ENCODE data around the gene CCDC196. TPM values are rescaled to one million over a fixed set of nuclear protein-coding genes. Genes with fewer than 3 reads are reported as not detected.
A peak's percentile ranks its signal among the peaks of the same experiment; 100 is the strongest.

Gene CCDC196
- total RNA-seq, 1 donor from 2014 or later, result not detected

DNA sequence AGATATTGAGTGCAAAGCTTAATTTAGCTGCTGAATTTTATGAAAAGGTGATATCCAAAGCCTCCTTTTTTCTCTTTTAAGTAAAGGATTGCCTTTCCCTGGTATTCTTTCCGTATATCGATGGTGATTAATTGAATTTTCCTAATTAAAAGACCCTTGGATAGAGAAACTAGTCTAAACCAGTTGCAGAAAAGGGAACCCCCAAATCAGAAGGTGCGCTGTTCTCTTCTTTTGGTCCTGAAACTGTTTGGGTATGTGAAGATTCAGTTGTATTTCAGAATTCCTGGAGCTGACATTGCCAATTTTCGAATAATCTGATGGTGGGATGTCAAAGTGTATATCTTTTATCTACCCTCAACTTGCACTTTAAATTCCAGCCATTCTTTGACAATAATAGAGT is 23.7 kb downstream of the CCDC196 start:
- Histone ChIP-seq H3K27ac (no peak overlapping the region), H3K36me3 (no peaks in the 10 kb centered on the region), H3K4me3 (peak overlapping the region; percentile 90), H3K27me3 (ENCODE audit: low read depth) (no peaks in the 10 kb centered on the region), H3K4me1 (peaks cover 38% of the 10 kb centered on the region), H3K9me3 (no peaks in the 10 kb centered on the region)
- no peak for TF ChIP-seq CTCF (IDR thresholded peaks at IDR 0.05)
- no peak for DNase-seq
- intact Hi-C loops (cut with DNase I), result no loop called here
- no peak for ATAC-seq

GRCh38 chr14:66511849-66512248 is 25.7 kb downstream of the CCDC196 start:
- DNase-seq, result no peak
- no peaks in the 10 kb centered on the region for H3K9me3 ChIP-seq
- H3K4me3 ChIP-seq, result no peak overlapping the region
- H3K27me3 ChIP-seq (ENCODE audit: low read depth), result no peaks in the 10 kb centered on the region
- H3K36me3 ChIP-seq, result no peaks in the 10 kb centered on the region
- no peak for TF ChIP-seq CTCF (IDR thresholded peaks at IDR 0.05)
- intact Hi-C loops (cut with DNase I), result no loop called here
- H3K4me1 ChIP-seq, result peaks cover 35% of the 10 kb centered on the region
- ATAC-seq, result no peak
- no peak overlapping the region for H3K27ac ChIP-seq

DNA sequence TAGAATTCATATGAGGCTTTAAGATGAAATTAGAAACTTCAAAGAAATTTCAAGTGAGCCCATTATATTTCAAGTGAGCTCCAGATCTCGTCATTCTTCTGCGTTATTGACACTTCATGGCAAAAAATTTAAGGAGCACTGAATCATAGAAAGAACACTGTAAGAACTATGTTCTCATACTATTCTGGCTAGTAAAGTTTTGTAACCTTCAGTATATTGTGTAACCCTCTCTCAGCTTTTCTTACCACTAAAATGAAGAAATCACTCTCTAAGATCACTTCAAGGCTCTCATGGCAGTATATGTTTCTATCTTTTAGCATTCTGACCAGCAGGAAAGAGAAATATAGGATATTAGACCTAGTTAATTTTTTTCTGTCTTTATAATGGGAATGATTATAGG is 28.0 kb downstream of the CCDC196 start:
- Histone ChIP-seq H3K4me1 (peaks cover 31% of the 10 kb centered on the region), H3K27ac (no peak overlapping the region), H3K4me3 (no peak overlapping the region), H3K9me3 (no peaks in the 10 kb centered on the region), H3K36me3 (no peaks in the 10 kb centered on the region), H3K27me3 (ENCODE audit: low read depth) (no peaks in the 10 kb centered on the region)
- peak; percentile 69 to 92 for ATAC-seq
- TF ChIP-seq CTCF (IDR thresholded peaks at IDR 0.05), result no peak
- DNase-seq, result no peak
- intact Hi-C loops (cut with DNase I), result no loop called here

- H3K9me3 ChIP-seq, result no peaks in the 10 kb centered on the region
- H3K4me3 ChIP-seq, result no peak overlapping the region
- intact Hi-C loops (cut with DNase I), result no loop called here
- H3K27me3 ChIP-seq (ENCODE audit: low read depth), result no peaks in the 10 kb centered on the region
- no peak for TF ChIP-seq CTCF (IDR thresholded peaks at IDR 0.05)
- H3K27ac ChIP-seq, result no peak overlapping the region
- H3K4me1 ChIP-seq, result no peaks in the 10 kb centered on the region
- no peak for DNase-seq
- no peak for ATAC-seq
- H3K36me3 ChIP-seq, result no peaks in the 10 kb centered on the region
Observed at GRCh38 chr14:66530526-66530925, 44.4 kb downstream of the CCDC196 start.

- no peaks in the 10 kb centered on the region for H3K9me3 ChIP-seq
- ATAC-seq (no peak), DNase-seq (no peak)
- no peaks in the 10 kb centered on the region for H3K36me3 ChIP-seq
- intact Hi-C loops (cut with DNase I), result no loop called here
- H3K4me3 ChIP-seq, result no peak overlapping the region
- no peak overlapping the region for H3K27ac ChIP-seq
- H3K4me1 ChIP-seq, result peaks cover 4% of the 10 kb centered on the region
- no peaks in the 10 kb centered on the region for H3K27me3 ChIP-seq (ENCODE audit: low read depth)
- TF ChIP-seq CTCF (IDR thresholded peaks at IDR 0.05), result no peak
Observed at GRCh38 chr14:66539034-66539433, 52.9 kb downstream of the CCDC196 start.

GRCh38 chr14:66540038-66540437 is 53.9 kb downstream of the CCDC196 start:
- Histone ChIP-seq H3K27me3 (ENCODE audit: low read depth) (no peaks in the 10 kb centered on the region), H3K36me3 (no peaks in the 10 kb centered on the region), H3K4me1 (peaks cover 8% of the 10 kb centered on the region), H3K9me3 (no peaks in the 10 kb centered on the region), H3K27ac (no peak overlapping the region), H3K4me3 (no peak overlapping the region)
- ATAC-seq (no peak), DNase-seq (no peak)
- TF ChIP-seq CTCF (IDR thresholded peaks at IDR 0.05), result no peak
- intact Hi-C loops (cut with DNase I), result no loop called here
